Fibroblast of skin of abdomen (primary cell): ENCODE results near the gene SLC35E1.
"Not testable (repeated sequence)": the region's sequence is repeated elsewhere in the genome, so short reads cannot be mapped to it uniquely, and the experiment has no call there.

Experiments used
- DNase-seq: peaks from one replicate; pipeline ENCODE4 v3.0.0-alpha.2; 2013

SLC35E1 gene

GRCh38 chr19:16520986-16521624 lies 51.1 kb downstream of the SLC35E1 start:
- DNase-seq: no peak

- DNase-seq: no peak
Measured at GRCh38 chr19:16520074-16520973, 51.9 kb downstream of the SLC35E1 start.

- DNase-seq: no peak
Measured at GRCh38 chr19:16519230-16519687, 53.0 kb downstream of the SLC35E1 start.

GRCh38 chr19:16518483-16519229 lies 53.6 kb downstream of the SLC35E1 start:
- no peak for DNase-seq

- no peak for DNase-seq
Measured at GRCh38 chr19:16518061-16518460, 54.2 kb downstream of the SLC35E1 start.

GRCh38 chr19:16516923-16517610 lies 55.1 kb downstream of the SLC35E1 start:
- no peak for DNase-seq

- no peak for DNase-seq
Measured at GRCh38 chr19:16516381-16516780, 55.8 kb downstream of the SLC35E1 start.

GRCh38 chr19:16514383-16515019 lies 57.7 kb downstream of the SLC35E1 start:
- no peak for DNase-seq

GRCh38 chr19:16512611-16513010 lies 59.6 kb downstream of the SLC35E1 start:
- not testable (repeated sequence) for DNase-seq

GRCh38 chr19:16509141-16510061 lies 62.8 kb downstream of the SLC35E1 start:
- no peak for DNase-seq

- DNase-seq: no peak
Measured at GRCh38 chr19:16508546-16508945, 63.7 kb downstream of the SLC35E1 start.

GRCh38 chr19:16506961-16507360 lies 65.3 kb downstream of the SLC35E1 start:
- DNase-seq: no peak

- DNase-seq: not testable (repeated sequence)
Measured at GRCh38 chr19:16506161-16506560, 66.1 kb downstream of the SLC35E1 start.

GRCh38 chr19:16504271-16504670 lies 67.9 kb downstream of the SLC35E1 start:
- DNase-seq: no peak
